GM12865 (cell line): ENCODE measurements around the gene ATG13.

Experiments
- DNase-seq: peaks from one replicate; pipeline ENCODE4 v3.0.0; 2010; ENCODE audit warnings: low read depth
- H3K4me3 ChIP-seq: 2 replicates; pipeline ENCODE4 v1.5.1; 2011; ENCODE audit warnings: mild to moderate bottlenecking, low read depth, low read length, control low read depth
- CTCF ChIP-seq: IDR thresholded peaks from 2 replicates; pipeline ENCODE4 v1.5.1; 2011; ENCODE audit warnings: low read length, control low read depth, low read depth, inconsistent platforms; ENCODE audit not compliant: insufficient read depth; ENCODE audit errors: missing control alignments

Gene ATG13

GRCh38 chr11:46588915-46589314 is 28.4 kb upstream of the ATG13 start:
- no peak overlapping the region for H3K4me3 ChIP-seq
- DNase-seq = no peak
- no peak for TF ChIP-seq CTCF

GRCh38 chr11:46590740-46591605 is 26.4 kb upstream of the ATG13 start:
- no peak overlapping the region for H3K4me3 ChIP-seq
- TF ChIP-seq CTCF = no peak
- no peak for DNase-seq

- DNase-seq = peak; percentile 95
- no peak for TF ChIP-seq CTCF
- peak within 1 kb of the TSS; percentile 87 for H3K4me3 ChIP-seq
Observed at GRCh38 chr11:46593550-46594373, 23.6 kb upstream of the ATG13 start, which contains the start of gene AMBRA1. Gene AMBRA1, minus strand, starts transcription at chr11:46594023. Its CDS starts 45,643 bp downstream, at chr11:46548380.

- TF ChIP-seq CTCF = no peak
- peak overlapping the region; percentile 87 for H3K4me3 ChIP-seq
- DNase-seq = no peak
Observed at GRCh38 chr11:46594374-46594700, 23.0 kb upstream of the ATG13 start.

- no peak for DNase-seq
- TF ChIP-seq CTCF = no peak
- H3K4me3 ChIP-seq = peak overlapping the region; percentile 87; the same call in 1 of the 2 replicates
Observed at GRCh38 chr11:46594785-46595184, 22.6 kb upstream of the ATG13 start.

- DNase-seq = no peak
- no peak overlapping the region for H3K4me3 ChIP-seq
- TF ChIP-seq CTCF = no peak
Observed at GRCh38 chr11:46597155-46597554, 20.2 kb upstream of the ATG13 start.
